IMR-90 (cell line): ENCODE results near the gene AHNAK. TPM values are rescaled to one million over a fixed set of nuclear protein-coding genes. Genes with fewer than 3 reads are reported as not detected.

Source experiments
- ATAC-seq: fragments of 200-7000 bp; cut with Tn5 transposase; 2 replicates; pipeline ENCODE4 v1.9.1; 2020; ENCODE audit warnings: low read depth, mild to moderate bottlenecking, moderate library complexity
- BruUV-seq: library from RNA; stranded (reverse); fragments of 400-500 nt; replicated peaks from 2 replicates; lab custom pipeline; 2021; lab: Mats Ljungman, UMichigan
- CTCF ChIA-PET: fragments of 300-600 bp; formaldehyde crosslinking; extraction: SDS; loops from one replicate; lab custom pipeline; 2021; ENCODE audit warnings: antibody characterized with exemption; lab: Yijun Ruan, JAX
- POLR2A ChIA-PET: fragments of 300-600 bp; sonication (Branson Sonifier 250); formaldehyde crosslinking; loops from one replicate; lab custom pipeline; 2022; ENCODE audit warnings: antibody characterized with exemption; ENCODE audit not compliant: unreplicated experiment; lab: Charles Lee
- DNase-seq: peaks from one replicate; pipeline ENCODE4 v3.0.0; 2013
- H2AFZ ChIP-seq: replicated peaks from 2 replicates; pipeline ENCODE3; 2013; ENCODE audit warnings: low read length, mild to moderate bottlenecking; ENCODE audit not compliant: poor library complexity
- H2AK5ac ChIP-seq: 2 replicates; pipeline ENCODE4 v1.6.1; 2013; ENCODE audit warnings: low read depth, low read length, inconsistent platforms
- H2AK9ac ChIP-seq: replicated peaks from 2 replicates; pipeline ENCODE3; 2013; ENCODE audit warnings: mild to moderate bottlenecking, low read depth, low read length, moderate library complexity; ENCODE audit not compliant: poor library complexity
- H2BK120ac ChIP-seq: 2 replicates; pipeline ENCODE4 v1.6.1; 2013; ENCODE audit warnings: low read depth, low read length, inconsistent platforms
- H2BK15ac ChIP-seq: 3 replicates; pipeline ENCODE4 v1.6.1; 2013; ENCODE audit warnings: low read depth, low read length, inconsistent platforms
- H2BK20ac ChIP-seq: 2 replicates; pipeline ENCODE4 v1.6.1; 2013; ENCODE audit warnings: low read depth, mild to moderate bottlenecking, inconsistent platforms, low read length, moderate library complexity
- H2BK5ac ChIP-seq: 2 replicates; pipeline ENCODE4 v1.6.1; 2013; ENCODE audit warnings: mild to moderate bottlenecking, low read depth, low read length, inconsistent platforms; ENCODE audit not compliant: poor library complexity, severe bottlenecking
- H3K14ac ChIP-seq: replicated peaks from 2 replicates; pipeline ENCODE4 v1.6.1; 2013; ENCODE audit warnings: low read depth, low read length, inconsistent platforms
- H3K18ac ChIP-seq: 2 replicates; pipeline ENCODE4 v1.6.1; 2013; ENCODE audit warnings: low read depth, low read length, control low read depth
- H3K23ac ChIP-seq: 2 replicates; pipeline ENCODE4 v1.6.1; 2013; ENCODE audit warnings: low read depth, low read length, inconsistent platforms
- H3K27ac ChIP-seq: 2 replicates; pipeline ENCODE4 v1.5.1; 2013; ENCODE audit warnings: mild to moderate bottlenecking, control low read depth, low read length; ENCODE audit not compliant: insufficient read depth
- H3K27me3 ChIP-seq: 2 replicates; pipeline ENCODE4 v1.6.1; 2013; ENCODE audit warnings: low read length; ENCODE audit not compliant: control insufficient read depth, insufficient read depth
- H3K36me3 ChIP-seq: 2 replicates; pipeline ENCODE4 v1.6.1; 2013; ENCODE audit warnings: low read length, mixed read lengths; ENCODE audit not compliant: control insufficient read depth, insufficient read depth
- H3K4ac ChIP-seq: 2 replicates; pipeline ENCODE4 v1.6.1; 2013; ENCODE audit warnings: low read depth, low read length, inconsistent platforms
- H3K4me1 ChIP-seq: 2 replicates; pipeline ENCODE4 v1.6.1; 2013; ENCODE audit warnings: low read length, mixed read lengths; ENCODE audit not compliant: control insufficient read depth, insufficient read depth
- H3K4me2 ChIP-seq: 2 replicates; pipeline ENCODE4 v1.6.1; 2013; ENCODE audit warnings: low read depth, mild to moderate bottlenecking, control low read depth, low read length, moderate library complexity
- H3K4me3 ChIP-seq: 2 replicates; pipeline ENCODE4 v1.5.1; 2013; ENCODE audit warnings: low read depth, mild to moderate bottlenecking, control low read depth, low read length, moderate library complexity; ENCODE audit not compliant: insufficient read depth
- H3K56ac ChIP-seq: 2 replicates; pipeline ENCODE4 v1.6.1; 2013; ENCODE audit warnings: low read length, inconsistent platforms; ENCODE audit not compliant: insufficient read depth; ENCODE audit errors: extremely low read depth
- H3K79me1 ChIP-seq, 2 experiments: 2 replicates each; pipeline ENCODE4 v1.6.1; 2013; ENCODE audit warnings: low read length in 2 of 2, inconsistent platforms in 1 of 2, low read depth in 1 of 2
- H3K9ac ChIP-seq: 2 replicates; pipeline ENCODE4 v1.6.1; 2013; ENCODE audit warnings: low read depth, low read length, control low read depth
- H3K9me1 ChIP-seq: 2 replicates; pipeline ENCODE4 v1.6.1; 2013; ENCODE audit warnings: low read length, inconsistent platforms; ENCODE audit not compliant: insufficient read depth
- H3K9me3 ChIP-seq: 2 replicates; pipeline ENCODE4 v1.6.1; 2013; ENCODE audit warnings: low read length; ENCODE audit not compliant: control insufficient read depth, insufficient read depth
- H4K20me1 ChIP-seq: 2 replicates; pipeline ENCODE4 v1.6.1; 2013; ENCODE audit warnings: low read length, inconsistent platforms; ENCODE audit not compliant: insufficient read depth
- H4K5ac ChIP-seq: 2 replicates; pipeline ENCODE4 v1.6.1; 2013; ENCODE audit warnings: mild to moderate bottlenecking, low read depth, low read length, control low read depth
- H4K8ac ChIP-seq, 2 experiments: 2 replicates each; pipeline ENCODE4 v1.6.1; 2013; ENCODE audit warnings: low read depth in 2 of 2, low read length in 2 of 2, control low read depth in 1 of 2, inconsistent platforms in 1 of 2
- H4K91ac ChIP-seq: 2 replicates; pipeline ENCODE4 v1.6.1; 2013; ENCODE audit warnings: low read depth, low read length, inconsistent platforms; ENCODE audit not compliant: insufficient read depth
- CEBPB ChIP-seq: IDR thresholded peaks from 2 replicates; pipeline ENCODE4 v1.6.1; 2012; ENCODE audit warnings: low read depth, low read length, improper control_type of control experiment
- ELK1 ChIP-seq: fragments of 150-350 bp; IDR thresholded peaks from 2 replicates; pipeline ENCODE4 v1.6.1; 2016; ENCODE audit warnings: low read depth, mild to moderate bottlenecking, low read length, moderate library complexity, borderline replicate concordance
- FOS ChIP-seq: fragments of 150-350 bp; IDR thresholded peaks from 2 replicates; pipeline ENCODE4 v1.6.1; 2016; ENCODE audit warnings: low read depth, low read length
- MAFK ChIP-seq: IDR thresholded peaks from 2 replicates; pipeline ENCODE4 v1.6.1; 2012; ENCODE audit warnings: low read depth, low read length, improper control_type of control experiment
- MAZ ChIP-seq: IDR thresholded peaks from 2 replicates; pipeline ENCODE4 v1.6.1; 2012; ENCODE audit warnings: low read depth, mild to moderate bottlenecking, low read length, improper control_type of control experiment, moderate library complexity, borderline replicate concordance
- MXI1 ChIP-seq: IDR thresholded peaks from 2 replicates; pipeline ENCODE4 v1.6.1; 2012; ENCODE audit warnings: low read depth, mild to moderate bottlenecking, low read length, moderate library complexity, borderline replicate concordance
- NFE2L2 ChIP-seq: fragments of 150-350 bp; IDR thresholded peaks from 2 replicates; pipeline ENCODE4 v1.6.1; 2016; ENCODE audit warnings: low read depth, mild to moderate bottlenecking, low read length
- POLR2A ChIP-seq: IDR thresholded peaks from 2 replicates; pipeline ENCODE4 v1.6.1; 2012; ENCODE audit warnings: mild to moderate bottlenecking, low read depth, low read length
- RCOR1 ChIP-seq: IDR thresholded peaks from 2 replicates; pipeline ENCODE4 v1.6.1; 2012; ENCODE audit warnings: mild to moderate bottlenecking, low read length, improper control_type of control experiment; ENCODE audit not compliant: insufficient replicate concordance
- RFX5 ChIP-seq: IDR thresholded peaks from 2 replicates; pipeline ENCODE4 v1.8.0; 2012; ENCODE audit warnings: low read depth, mild to moderate bottlenecking, low read length, moderate library complexity
- USF2 ChIP-seq: fragments of 150-350 bp; IDR thresholded peaks from 2 replicates; pipeline ENCODE4 v1.6.1; 2017; ENCODE audit warnings: mild to moderate bottlenecking, antibody characterized with exemption, low read length, low read depth
- WGBS, 2 experiments: methylation state at CpG; one replicate each; pipeline versions ENCODE4 v1.1.5 to v1.1.7; 2013; ENCODE audit warnings: missing lambda C conversion rate in 2 of 2; ENCODE audit not compliant: insufficient read length in 1 of 2; ENCODE audit errors: extremely low coverage in 2 of 2; 5-methylcytosine and 5-hydroxymethylcytosine counted together
- dilution Hi-C: fragments of 300-500 bp; cut with HindIII; formaldehyde crosslinking; loops from one replicate; pipeline ENCODE4 v1.14.3; 2018; ENCODE audit warnings: low sequenced_read_pairs; ENCODE audit not compliant: unreplicated experiment
- in situ Hi-C: fragments of 300-500 bp; cut with MboI; formaldehyde crosslinking; loops from 3 replicates; pipeline ENCODE4 v1.14.3; 2019; ENCODE audit warnings: low sequenced_read_pairs, inconsistent platforms, mixed read lengths
- intact Hi-C: fragments of 100-400 bp; cut with micrococcal nuclease; formaldehyde crosslinking; loops from 2 replicates; pipeline ENCODE4 v1.10.0; 2022
- polyA plus RNA-seq, 3 experiments: library from polyadenylated mRNA; depleted of rRNA; stranded (reverse); fragments of >200 nt; gene quantifications; 2 replicates each; pipeline ENCODE4 v1.2.3, GENCODE V29; 2012; ENCODE audit warnings: low replicate concordance in 1 of 3
- total RNA-seq: library from RNA; depleted of rRNA; stranded (reverse); fragments of >200 nt; gene quantifications from 2 replicates; pipeline ENCODE4 v1.2.3, GENCODE V29; 2012

Gene AHNAK
- total and polyA plus RNA-seq, 2 of the 4 experiments (the other 2 are of a cell fraction), result 95.1 to 695 TPM

- TF ChIP-seq MXI1, result no peak
These were observed 40.0 kb downstream of the AHNAK start (continued) for GRCh38 chr11:62506413-62507124.

DNA sequence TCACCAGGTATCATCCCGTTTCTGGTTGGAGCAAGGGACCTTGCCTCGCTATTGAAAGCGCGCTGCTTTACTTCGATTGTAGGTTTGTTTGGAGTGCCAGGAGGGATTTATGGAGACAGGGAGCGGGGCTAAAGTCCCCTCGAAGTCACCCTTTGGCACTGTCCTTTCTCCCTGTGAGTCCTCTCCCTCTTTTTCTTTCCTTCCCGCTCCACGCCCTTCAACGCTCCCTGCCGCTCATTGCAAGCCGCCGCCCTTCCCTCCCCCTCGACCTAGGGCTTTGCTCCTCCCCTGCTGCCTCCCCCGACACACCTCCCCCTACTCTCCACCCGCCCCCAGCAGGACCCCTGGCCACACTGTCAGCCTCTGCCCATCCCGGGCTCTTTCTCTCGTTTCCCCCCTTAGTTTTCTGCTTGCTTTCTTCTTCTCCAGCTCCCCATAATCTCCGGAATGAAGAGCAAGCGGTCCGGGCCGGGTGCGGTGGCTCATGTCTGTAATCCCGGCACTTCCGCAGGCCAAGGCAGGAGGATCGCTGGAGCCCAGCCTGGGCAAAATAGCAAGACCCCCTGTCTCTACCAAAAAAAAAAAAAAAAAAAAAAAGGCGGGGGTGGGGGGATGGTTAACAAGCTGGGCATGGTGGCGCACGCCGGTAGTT, 41.0 kb downstream of the AHNAK start:
- ChIA-PET CTCF (no interaction called here), POLR2A (interaction anchor here (0.6 kb wide), 1 partner anchor 60 kb away, joined by 4 read pairs; no protein-coding TSS in a partner anchor)
- H3K9ac ChIP-seq, result no peak overlapping the region
- intact Hi-C loops, result loop anchor here (5.0 kb wide), 1 partner anchor 37 kb away; no protein-coding TSS in a partner anchor
- H2AK5ac ChIP-seq, result no peak overlapping the region
- no peaks in the 10 kb centered on the region for H3K9me3 ChIP-seq
- no peak overlapping the region for H3K4ac ChIP-seq
- no peaks in the 10 kb centered on the region for H3K36me3 ChIP-seq
- no peaks in the 10 kb centered on the region for H4K20me1 ChIP-seq
- no peak overlapping the region for H3K18ac ChIP-seq
- H3K79me1 ChIP-seq, result peaks cover 5 to 9% of the 10 kb centered on the region in 2 experiments; a peak in 1 of 4 replicates
- H2BK20ac ChIP-seq, result no peak overlapping the region
- H3K56ac ChIP-seq, result no peak overlapping the region
- no peak overlapping the region for H3K23ac ChIP-seq
- H3K14ac ChIP-seq, result no peak overlapping the region
- no TSS peak for BruUV-seq
- peak overlapping the region; percentile 23 for H2AFZ ChIP-seq
- H3K4me1 ChIP-seq, result peaks cover 6% of the 10 kb centered on the region
- no peak overlapping the region for H2BK120ac ChIP-seq
- no peak overlapping the region for H3K27ac ChIP-seq
- H3K4me2 ChIP-seq, result no peak overlapping the region
- in situ Hi-C loops, result no loop called here
- H2BK15ac ChIP-seq, result no peak overlapping the region
- DNase-seq (no peak), ATAC-seq (no peak)
- H3K27me3 ChIP-seq, result no peaks in the 10 kb centered on the region
- dilution Hi-C loops, result no loop called here
- no peak overlapping the region for H4K5ac ChIP-seq
- H4K8ac ChIP-seq, result no peak overlapping the region
- H3K9me1 ChIP-seq, result peaks cover 4% of the 10 kb centered on the region; the same call in 1 of the 2 replicates
- H2AK9ac ChIP-seq, result no peak overlapping the region
- no peak overlapping the region for H3K4me3 ChIP-seq
- H4K91ac ChIP-seq, result no peak overlapping the region
- no peak overlapping the region for H2BK5ac ChIP-seq
- 58% methylated on average over 7 of the region's 30 CpGs; no CpG with 5 or more reads in 1 of the 2 experiments for WGBS, 2 experiments
- TF ChIP-seq USF2 (no peak), RFX5 (no peak), CEBPB (no peak), POLR2A (no peak), ELK1 (no peak), RCOR1 (no peak), NFE2L2 (no peak), MAZ (no peak), MAFK (no peak), MXI1 (no peak), FOS (no peak)
